ENCODE results near the gene SSRP1. TPM values are rescaled to one million over a fixed set of nuclear protein-coding genes. Genes with fewer than 3 reads are reported as not detected.

SSRP1 gene
- total and polyA plus RNA-seq, 7 experiments from 2014 or later = 34.3 to 146 (median 54.7) TPM

DNA sequence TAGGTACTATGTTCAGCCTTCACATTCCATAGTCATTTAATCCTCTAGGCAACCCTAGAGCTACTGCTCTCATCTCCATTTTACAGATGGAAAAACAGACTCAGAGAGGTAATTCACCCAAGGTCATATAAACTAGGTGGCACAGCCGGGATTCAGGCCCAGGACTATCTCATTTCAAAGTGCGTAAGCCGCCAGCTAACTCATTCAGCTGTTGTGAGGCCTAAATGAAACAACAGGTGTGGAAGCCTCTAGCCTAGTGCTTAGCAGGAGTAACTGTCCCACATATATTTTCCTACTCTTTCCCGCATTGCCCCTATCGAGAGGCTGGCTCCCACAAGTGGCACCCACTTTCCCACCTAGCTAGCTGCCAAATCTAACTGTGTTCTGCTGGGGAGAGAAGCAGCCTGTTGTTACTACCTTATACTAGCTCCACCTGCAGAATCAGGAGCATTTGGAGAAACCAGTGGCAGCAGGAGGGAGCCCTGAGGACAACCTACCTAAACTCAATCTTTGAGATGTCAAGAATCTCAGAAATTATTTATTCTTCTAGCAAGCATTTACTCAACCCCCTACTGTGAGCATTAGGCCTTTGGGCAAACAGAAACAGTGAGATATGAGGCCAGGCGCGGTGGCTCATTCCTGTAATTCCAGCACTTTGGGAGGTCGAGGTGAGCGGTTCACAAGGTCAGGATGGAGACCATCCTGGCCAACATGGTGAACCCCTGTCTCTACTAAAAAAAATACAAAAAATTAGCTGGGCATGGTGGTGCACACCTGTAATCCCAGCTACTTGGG is 24.4 kb upstream of the SSRP1 start:
- no peaks in the 10 kb centered on the region for H3K36me3 Mint-ChIP-seq

DNA sequence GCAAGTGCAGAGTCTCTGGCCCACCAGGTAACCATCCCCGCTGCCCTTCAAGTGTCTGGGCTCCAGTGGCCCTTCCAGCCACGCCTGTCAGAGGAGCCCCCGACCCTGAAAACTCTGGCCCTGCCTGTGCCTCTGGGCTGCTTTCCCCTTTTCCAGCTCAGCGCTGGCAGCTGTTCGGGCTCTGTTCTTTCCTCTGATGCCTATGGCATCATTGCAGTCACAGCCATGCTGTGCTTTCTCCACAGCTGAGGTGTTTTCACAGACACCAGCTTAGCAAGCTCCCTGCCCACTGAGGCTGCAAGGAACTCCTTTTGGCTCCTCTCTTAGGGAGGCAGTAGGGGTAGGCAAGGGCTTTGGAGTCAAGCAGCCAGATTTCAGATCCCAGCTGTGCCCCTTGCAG is 23.7 kb upstream of the SSRP1 start:
- Histone ChIP-seq H3K27ac (ENCODE audit: low read depth, low read length) (no peak overlapping the region), H3K27me3 (ENCODE audit: control insufficient read depth in 2 of 2, insufficient read depth in 2 of 2, low read length in 2 of 2) (peaks cover 0 to 5% of the 10 kb centered on the region in 2 donors), H3K9me3 (ENCODE audit: control insufficient read depth in 2 of 3, low read length in 3 of 3) (no peaks in the 10 kb centered on the region), H3K4me1 (ENCODE audit: control insufficient read depth in 2 of 2, insufficient read depth in 2 of 2, low read length in 2 of 2) (no peaks in the 10 kb centered on the region), H3K36me3 (ENCODE audit: control insufficient read depth in 2 of 3, insufficient read depth in 3 of 3, low read length in 3 of 3) (no peaks in the 10 kb centered on the region), H3K4me3 (ENCODE audit: low read length) (no peak overlapping the region)
- POLR2A ChIA-PET = no interaction called here
- H3K4me1 Mint-ChIP-seq = peaks cover 0 to 6% (median 0%) of the 10 kb centered on the region in 7 donors
- H3K27me3 Mint-ChIP-seq = peaks cover 5 to 20% (median 9%) of the 10 kb centered on the region in 5 donors
- CTCF ChIA-PET = no interaction called here
- H3K9me3 Mint-ChIP-seq = peaks cover 0 to 2% (median 0%) of the 10 kb centered on the region in 11 donors
- no peak for ATAC-seq
- no peak overlapping the region for H3K4me3 Mint-ChIP-seq
- H3K36me3 Mint-ChIP-seq = no peaks in the 10 kb centered on the region
- intact Hi-C loops (cut with micrococcal nuclease) = no loop called here
- H3K27ac Mint-ChIP-seq = no peak overlapping the region
- no peak for DNase-seq

More for the DNA sequence above, 24.4 kb upstream of the SSRP1 start:
- no peak overlapping the region for H3K27ac ChIP-seq (ENCODE audit: low read depth, low read length)
- H3K4me3 ChIP-seq (ENCODE audit: low read length) = no peak overlapping the region
- Mint-ChIP-seq H3K4me3 (no peak overlapping the region), H3K4me1 (peaks cover 0 to 6% (median 0%) of the 10 kb centered on the region in 7 donors), H3K27ac (no peak overlapping the region), H3K27me3 (peaks cover 0 to 13% (median 5%) of the 10 kb centered on the region in 5 donors), H3K9me3 (peaks cover 0 to 2% (median 0%) of the 10 kb centered on the region in 11 donors)
- intact Hi-C loops (cut with micrococcal nuclease) = no loop called here
- H3K4me1 ChIP-seq (ENCODE audit: control insufficient read depth in 2 of 2, insufficient read depth in 2 of 2, low read length in 2 of 2) = no peaks in the 10 kb centered on the region
- H3K27me3 ChIP-seq (ENCODE audit: control insufficient read depth in 2 of 2, insufficient read depth in 2 of 2, low read length in 2 of 2) = peaks cover 0 to 5% of the 10 kb centered on the region in 2 donors
- no peak for ATAC-seq
- no peaks in the 10 kb centered on the region for H3K9me3 ChIP-seq (ENCODE audit: control insufficient read depth in 2 of 3, low read length in 3 of 3)
- H3K36me3 ChIP-seq (ENCODE audit: control insufficient read depth in 2 of 3, insufficient read depth in 3 of 3, low read length in 3 of 3) = no peaks in the 10 kb centered on the region
- CTCF ChIA-PET = interaction anchor here (0.8 kb wide), 1 partner anchor 9 kb away, joined by 4 read pairs; no protein-coding TSS in a partner anchor
- DNase-seq = no peak
- POLR2A ChIA-PET = no interaction called here

DNA sequence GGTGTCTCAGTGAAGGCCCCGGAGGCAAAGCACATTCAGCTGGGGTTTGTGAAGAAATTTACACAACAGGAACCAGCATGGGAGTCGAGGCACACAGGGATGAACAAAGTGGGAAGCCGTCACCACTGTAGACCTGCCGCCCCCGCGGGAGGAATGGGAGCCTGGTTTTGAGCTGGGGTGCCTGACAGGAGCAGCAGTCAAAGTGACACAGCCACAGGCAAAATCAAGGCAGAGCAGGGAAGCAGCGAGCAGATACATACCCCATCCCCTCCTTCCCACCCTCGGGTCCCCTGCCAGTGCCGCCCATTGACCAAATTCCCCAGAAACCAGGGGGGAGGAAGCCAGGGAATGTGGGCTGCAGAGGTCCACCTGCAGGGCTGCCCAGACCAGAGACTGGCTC is 23.3 kb upstream of the SSRP1 start:
- CTCF ChIA-PET = no interaction called here

DNA sequence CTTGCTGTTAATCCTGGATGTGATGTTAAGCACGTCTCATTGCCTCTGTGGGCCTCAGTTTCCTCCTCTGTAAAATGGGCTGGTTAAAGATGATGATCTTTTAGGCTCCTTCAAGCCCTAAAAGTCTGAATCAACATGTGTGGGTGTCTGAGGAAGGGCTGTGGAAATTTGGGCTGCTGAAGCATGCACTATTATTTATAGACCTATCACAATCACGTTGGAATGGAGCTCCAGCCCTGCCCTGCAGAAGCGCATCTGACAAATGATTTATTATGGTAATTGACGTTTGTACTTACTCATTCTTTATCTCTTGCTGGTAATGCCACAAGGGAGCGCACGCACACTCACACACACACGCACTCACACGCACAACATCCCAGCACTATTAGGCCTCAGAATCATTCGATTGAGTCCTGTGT is 22.9 kb upstream of the SSRP1 start:
- POLR2A ChIA-PET = no interaction called here
- no peaks in the 10 kb centered on the region for H3K4me1 ChIP-seq (ENCODE audit: control insufficient read depth in 2 of 2, insufficient read depth in 2 of 2, low read length in 2 of 2)
- Mint-ChIP-seq H3K4me1 (peaks cover 0 to 6% (median 0%) of the 10 kb centered on the region in 7 donors), H3K27me3 (peaks cover 8 to 25% (median 12%) of the 10 kb centered on the region in 5 donors), H3K27ac (no peak overlapping the region), H3K4me3 (no peak overlapping the region), H3K36me3 (no peaks in the 10 kb centered on the region), H3K9me3 (peaks cover 0 to 2% (median 0%) of the 10 kb centered on the region in 11 donors)
- no peaks in the 10 kb centered on the region for H3K27me3 ChIP-seq (ENCODE audit: control insufficient read depth in 2 of 2, insufficient read depth in 2 of 2, low read length in 2 of 2)
- no peak overlapping the region for H3K4me3 ChIP-seq (ENCODE audit: low read length)
- intact Hi-C loops (cut with micrococcal nuclease) = no loop called here
- CTCF ChIA-PET = interaction anchor here (1.2 kb wide), 1 partner anchor 13 kb away, joined by 4 read pairs; no protein-coding TSS in a partner anchor
- ATAC-seq (no peak), DNase-seq (no peak)
- no peaks in the 10 kb centered on the region for H3K36me3 ChIP-seq (ENCODE audit: control insufficient read depth in 2 of 3, insufficient read depth in 3 of 3, low read length in 3 of 3)
- no peaks in the 10 kb centered on the region for H3K9me3 ChIP-seq (ENCODE audit: control insufficient read depth in 2 of 3, low read length in 3 of 3)
- no peak overlapping the region for H3K27ac ChIP-seq (ENCODE audit: low read depth, low read length)

More for the DNA sequence above, 23.3 kb upstream of the SSRP1 start:
- Histone ChIP-seq H3K36me3 (ENCODE audit: control insufficient read depth in 2 of 3, insufficient read depth in 3 of 3, low read length in 3 of 3) (no peaks in the 10 kb centered on the region), H3K27ac (ENCODE audit: low read depth, low read length) (no peak overlapping the region), H3K27me3 (ENCODE audit: control insufficient read depth in 2 of 2, insufficient read depth in 2 of 2, low read length in 2 of 2) (peaks cover 0 to 3% of the 10 kb centered on the region in 2 donors), H3K9me3 (ENCODE audit: control insufficient read depth in 2 of 3, low read length in 3 of 3) (no peaks in the 10 kb centered on the region), H3K4me3 (ENCODE audit: low read length) (no peak overlapping the region), H3K4me1 (ENCODE audit: control insufficient read depth in 2 of 2, insufficient read depth in 2 of 2, low read length in 2 of 2) (no peaks in the 10 kb centered on the region)
- DNase-seq = no peak
- no peak overlapping the region for H3K27ac Mint-ChIP-seq
- intact Hi-C loops (cut with micrococcal nuclease) = no loop called here
- H3K4me3 Mint-ChIP-seq = no peak overlapping the region
- no peak for ATAC-seq
- H3K27me3 Mint-ChIP-seq = peaks cover 8 to 23% (median 12%) of the 10 kb centered on the region in 5 donors
- H3K4me1 Mint-ChIP-seq = peaks cover 0 to 6% (median 0%) of the 10 kb centered on the region in 7 donors
- POLR2A ChIA-PET = no interaction called here
- H3K9me3 Mint-ChIP-seq = peaks cover 0 to 2% (median 0%) of the 10 kb centered on the region in 11 donors
- H3K36me3 Mint-ChIP-seq = no peaks in the 10 kb centered on the region

DNA sequence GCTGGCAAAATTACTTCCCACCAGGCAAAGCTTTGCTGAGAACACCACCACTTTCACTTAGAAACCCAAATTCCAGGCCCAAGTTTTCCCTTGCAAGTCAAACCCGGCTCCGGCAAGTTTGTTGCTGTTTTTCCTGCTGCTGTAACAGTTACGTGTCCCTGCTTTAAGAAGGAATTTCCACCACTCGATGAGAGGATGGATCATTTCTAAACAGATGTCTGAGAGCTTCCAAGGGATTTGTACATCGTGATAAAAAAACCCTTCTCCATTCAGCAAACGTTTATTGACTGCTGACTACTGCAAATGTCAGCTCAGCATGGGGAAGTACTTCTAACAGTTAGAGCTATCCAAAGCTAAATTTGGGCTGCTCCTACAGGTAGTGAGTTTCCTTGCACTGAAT is 22.2 kb upstream of the SSRP1 start:
- H3K4me3 Mint-ChIP-seq = no peak overlapping the region
- ChIA-PET POLR2A (no interaction called here), CTCF (interaction anchor here (0.6 to 1.2 kb wide), 2 partner anchors 12 to 291 kb away, joined by 4 read pairs; no protein-coding TSS in a partner anchor)
- no peaks in the 10 kb centered on the region for H3K36me3 Mint-ChIP-seq
- Histone ChIP-seq H3K9me3 (ENCODE audit: control insufficient read depth in 2 of 3, low read length in 3 of 3) (no peaks in the 10 kb centered on the region), H3K36me3 (ENCODE audit: control insufficient read depth in 2 of 3, insufficient read depth in 3 of 3, low read length in 3 of 3) (no peaks in the 10 kb centered on the region), H3K27me3 (ENCODE audit: control insufficient read depth in 2 of 2, insufficient read depth in 2 of 2, low read length in 2 of 2) (no peaks in the 10 kb centered on the region), H3K4me3 (ENCODE audit: low read length) (no peak overlapping the region), H3K4me1 (ENCODE audit: control insufficient read depth in 2 of 2, insufficient read depth in 2 of 2, low read length in 2 of 2) (no peaks in the 10 kb centered on the region), H3K27ac (ENCODE audit: low read depth, low read length) (no peak overlapping the region)
- ATAC-seq (no peak), DNase-seq (no peak)
- H3K27ac Mint-ChIP-seq = no peak overlapping the region
- H3K9me3 Mint-ChIP-seq = peaks cover 0 to 2% (median 0%) of the 10 kb centered on the region in 11 donors
- peaks cover 0 to 6% (median 0%) of the 10 kb centered on the region in 7 donors for H3K4me1 Mint-ChIP-seq
- intact Hi-C loops (cut with micrococcal nuclease) = no loop called here
- H3K27me3 Mint-ChIP-seq = peaks cover 8 to 29% (median 12%) of the 10 kb centered on the region in 5 donors

DNA sequence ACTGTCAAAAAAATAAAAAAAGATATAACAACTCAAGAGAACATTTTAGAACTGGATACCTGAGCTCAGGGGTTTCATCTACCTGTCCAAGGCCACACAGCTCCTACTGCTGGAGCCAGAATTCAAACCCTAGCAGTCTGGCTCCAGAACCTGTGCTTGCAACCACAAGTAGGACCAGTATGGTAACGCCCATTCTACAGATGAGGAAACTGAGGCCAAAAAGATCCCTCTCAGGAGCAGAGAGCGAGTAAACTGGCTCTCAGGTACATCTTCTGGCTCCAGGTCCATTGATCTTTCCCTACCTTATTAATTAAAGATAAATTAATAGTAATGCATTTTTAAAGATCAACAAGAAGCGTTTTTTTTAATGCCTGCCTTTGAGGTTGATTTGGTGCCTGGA is 21.6 kb upstream of the SSRP1 start:
- Mint-ChIP-seq H3K4me1 (peaks cover 0 to 6% (median 0%) of the 10 kb centered on the region in 7 donors), H3K9me3 (peaks cover 0 to 2% (median 0%) of the 10 kb centered on the region in 11 donors), H3K4me3 (no peak overlapping the region), H3K36me3 (no peaks in the 10 kb centered on the region), H3K27ac (no peak overlapping the region), H3K27me3 (peaks cover 8 to 34% (median 12%) of the 10 kb centered on the region in 5 donors)
- H3K9me3 ChIP-seq (ENCODE audit: control insufficient read depth in 2 of 3, low read length in 3 of 3) = no peaks in the 10 kb centered on the region
- no peak overlapping the region for H3K27ac ChIP-seq (ENCODE audit: low read depth, low read length)
- no peak for ATAC-seq
- no peaks in the 10 kb centered on the region for H3K27me3 ChIP-seq (ENCODE audit: control insufficient read depth in 2 of 2, insufficient read depth in 2 of 2, low read length in 2 of 2)
- H3K36me3 ChIP-seq (ENCODE audit: control insufficient read depth in 2 of 3, insufficient read depth in 3 of 3, low read length in 3 of 3) = no peaks in the 10 kb centered on the region
- ChIA-PET POLR2A (no interaction called here), CTCF (interaction anchor here (0.6 to 1.2 kb wide), 2 partner anchors 12 to 292 kb away, joined by 4 read pairs; no protein-coding TSS in a partner anchor)
- no peak overlapping the region for H3K4me3 ChIP-seq (ENCODE audit: low read length)
- intact Hi-C loops (cut with micrococcal nuclease) = no loop called here
- no peaks in the 10 kb centered on the region for H3K4me1 ChIP-seq (ENCODE audit: control insufficient read depth in 2 of 2, insufficient read depth in 2 of 2, low read length in 2 of 2)
- no peak for DNase-seq

Measured in naive thymus-derived CD4-positive, alpha-beta T cell (primary cell).